HepG2 (cell line): Measurements from ENCODE around the gene MARCHF9. TPM values are rescaled to one million over a fixed set of nuclear protein-coding genes. Genes with fewer than 3 reads are reported as not detected.

Experiments used
- AHR ChIP-seq: IDR thresholded peaks from 2 replicates; pipeline ENCODE4 v1.6.1; 2018; ENCODE audit warnings: missing genetic modification reagents, missing compliant biosample characterization
- CEBPG ChIP-seq: IDR thresholded peaks from 2 replicates; pipeline ENCODE4 v1.6.1; 2016
- ERF ChIP-seq: IDR thresholded peaks from 2 replicates; pipeline ENCODE4 v1.6.1; 2018; ENCODE audit warnings: missing biosample characterization, missing genetic modification reagents
- GLI4 ChIP-seq: sonication (generic); formaldehyde crosslinking; IDR thresholded peaks from 2 replicates; pipeline ENCODE4 v1.5.1; 2020; ENCODE audit warnings: missing genetic modification reagents, mild to moderate bottlenecking, moderate library complexity, borderline replicate concordance
- KAT7 ChIP-seq: IDR thresholded peaks from 2 replicates; pipeline ENCODE4 v1.6.1; 2018; ENCODE audit warnings: borderline replicate concordance, missing compliant biosample characterization
- MEF2D ChIP-seq: sonication (generic); formaldehyde crosslinking; IDR thresholded peaks from 2 replicates; pipeline ENCODE4 v1.5.1; 2020; ENCODE audit warnings: mild to moderate bottlenecking, missing genetic modification reagents
- MYC ChIP-seq: sonication (generic); formaldehyde crosslinking; IDR thresholded peaks from 2 replicates; pipeline ENCODE4 v1.9.0; 2021; ENCODE audit warnings: missing genetic modification reagents, borderline replicate concordance
- NCOA2 ChIP-seq: sonication (generic); formaldehyde crosslinking; IDR thresholded peaks from 2 replicates; pipeline ENCODE4 v1.8.0; 2022; ENCODE audit warnings: inconsistent platforms
- PATZ1 ChIP-seq: sonication (generic); formaldehyde crosslinking; IDR thresholded peaks from 2 replicates; pipeline ENCODE4 v1.4.0; 2020; ENCODE audit warnings: missing genetic modification reagents
- PHF20 ChIP-seq: sonication (generic); formaldehyde crosslinking; IDR thresholded peaks from 2 replicates; pipeline ENCODE4 v1.5.0; 2020; ENCODE audit warnings: mild to moderate bottlenecking, missing genetic modification reagents
- PLRG1 ChIP-seq: fragments of 450-650 bp; conservative IDR thresholded peaks from 2 replicates; pipeline ENCODE4 v1.6.1; 2016
- REPIN1 ChIP-seq: sonication (generic); formaldehyde crosslinking; IDR thresholded peaks from 2 replicates; pipeline ENCODE4 v1.8.0; 2022; ENCODE audit warnings: missing genetic modification reagents, low read depth, mild to moderate bottlenecking, borderline replicate concordance
- SALL2 ChIP-seq: sonication (generic); formaldehyde crosslinking; IDR thresholded peaks from 2 replicates; pipeline ENCODE4 v1.8.1; 2023; ENCODE audit warnings: mild to moderate bottlenecking, missing genetic modification reagents, inconsistent platforms
- SP5 ChIP-seq: IDR thresholded peaks from 2 replicates; pipeline ENCODE4 v1.6.1; 2016; ENCODE audit warnings: low read depth, borderline replicate concordance
- ZBTB40 ChIP-seq, 2 experiments: fragments of 450-650 bp in 1 of 2; sonication (generic) in 1 of 2; formaldehyde crosslinking in 1 of 2; IDR thresholded peaks; 2 replicates each; pipeline versions ENCODE4 v1.6.1 to v1.8.0; 2016 to 2022; ENCODE audit warnings: antibody characterized with exemption in 1 of 2, mild to moderate bottlenecking in 1 of 2, missing genetic modification reagents in 1 of 2
- ZNF598 ChIP-seq: sonication (generic); formaldehyde crosslinking; IDR thresholded peaks from 2 replicates; pipeline ENCODE4 v1.5.1; 2020; ENCODE audit warnings: mild to moderate bottlenecking, missing genetic modification reagents, borderline replicate concordance
- ZNF713 ChIP-seq: sonication (generic); formaldehyde crosslinking; IDR thresholded peaks from 2 replicates; pipeline ENCODE4 v1.4.0; 2020; ENCODE audit warnings: mild to moderate bottlenecking, missing genetic modification reagents
- ZNF790 ChIP-seq: sonication (generic); formaldehyde crosslinking; IDR thresholded peaks from 2 replicates; pipeline ENCODE4 v1.8.0; 2022; ENCODE audit warnings: missing genetic modification reagents, mild to moderate bottlenecking, borderline replicate concordance
- polyA plus RNA-seq, 8 experiments: library from polyadenylated mRNA; depleted of rRNA in 3 of 8; stranded (reverse) in 7 of 8; unstranded in 1 of 8; fragments of >200 nt; fragmentation: Illumina TruSeq in 4 of 8; extraction: Trizol in 4 of 8; gene quantifications; 2 replicates each; pipeline versions ENCODE4 v1.2.1 to v1.2.3, GENCODE V29; 2011 to 2016; ENCODE audit warnings: low read depth in 4 of 8, missing spikeins in 1 of 8, mixed read lengths in 1 of 8; ENCODE audit not compliant: insufficient read depth in 1 of 8
- total RNA-seq, 5 experiments: library from RNA; depleted of rRNA; stranded (reverse); fragments of >200 nt; fragmentation: Illumina TruSeq; extraction: Trizol; gene quantifications; 2 replicates each; pipeline ENCODE4 v1.2.3, GENCODE V29; 2016; ENCODE audit warnings: low read depth in 1 of 5

MARCHF9 gene
- total and polyA plus RNA-seq, 2 of the 13 experiments (the other 11 are each of a cell fraction or from before 2014, with no cell fraction given) = 5.7 to 9.6 TPM

- TF ChIP-seq ZBTB40 (IDR thresholded peaks at IDR 0.05) (no peak), ZBTB40 (CRISPR knock-in tag; IDR thresholded peaks at IDR 0.05) (peak; percentile 79), ERF (CRISPR knock-in tag) (peak; percentile 95), KAT7 (CRISPR knock-in tag) (peak; percentile 96; the same call in 1 of the 2 replicates), ZNF790 (0 out of 2 replicates have a peak, but pooled peaks have one; percentile 18), MYC (CRISPR knock-in tag) (peak; percentile 88; the same call in 1 of the 2 replicates), ZNF598 (peak; percentile 80; the same call in 1 of the 2 replicates), ZNF713 (CRISPR knock-in tag) (peak; percentile 51; the same call in 1 of the 2 replicates), AHR (CRISPR knock-in tag) (peak; percentile 71; the same call in 1 of the 2 replicates), PATZ1 (CRISPR knock-in tag) (peak; percentile 80), GLI4 (CRISPR knock-in tag) (0 out of 2 replicates have a peak, but pooled peaks have one; percentile 20), REPIN1 (CRISPR knock-in tag) (peak; percentile 87), CEBPG (peak; percentile 92), PLRG1 (no peak), PHF20 (CRISPR knock-in tag) (peak; percentile 96), NCOA2 (CRISPR knock-in tag) (peak; percentile 64; the same call in 1 of the 2 replicates), MEF2D (CRISPR knock-in tag) (peak; percentile 70; the same call in 1 of the 2 replicates), SALL2 (peak; percentile 69; the same call in 1 of the 2 replicates), SP5 (CRISPR knock-in tag) (no peak)
These were observed 27.9 kb downstream of the MARCHF9 start, which contains the start of gene TSFM (continued) for GRCh38 chr12:57782608-57783465.
